Testis (tissue), 2 donors: Measurements from ENCODE around the gene TRAPPC13.

Source experiments
- CTCF ChIP-seq, 3 experiments: fragments of 450-650 bp in 2 of 3; fragments of 200-600 bp in 1 of 3; sonication (generic) in 1 of 3; IDR thresholded peaks; one replicate each; pipeline ENCODE4 v1.5.1; 2016 to 2019; ENCODE audit warnings: antibody characterized with exemption in 3 of 3, mild to moderate bottlenecking in 2 of 3, moderate library complexity in 1 of 3
- POLR2A ChIP-seq: fragments of 450-650 bp; IDR thresholded peaks from one replicate; pipeline ENCODE4 v1.6.1; 2017; ENCODE audit warnings: antibody characterized with exemption, mild to moderate bottlenecking, moderate library complexity

- no peak for TF ChIP-seq CTCF (IDR thresholded peaks at IDR 0.05)
- TF ChIP-seq POLR2A = no peak
These were observed 1.3 kb upstream of the TRAPPC13 start for GRCh38 chr5:65623482-65623881.
